GM18873 (cell line): ENCODE results near the gene STK24.

ENCODE experiments used
- ATAC-seq: cut with Tn5 transposase; IDR thresholded peaks from one replicate; pipeline ENCODE4 v1.9.1; 2021; ENCODE audit warnings: mild to moderate bottlenecking, moderate library complexity, moderate number of reproducible peaks; ENCODE audit not compliant: unreplicated experiment, low FRiP score

The STK24 gene

DNA sequence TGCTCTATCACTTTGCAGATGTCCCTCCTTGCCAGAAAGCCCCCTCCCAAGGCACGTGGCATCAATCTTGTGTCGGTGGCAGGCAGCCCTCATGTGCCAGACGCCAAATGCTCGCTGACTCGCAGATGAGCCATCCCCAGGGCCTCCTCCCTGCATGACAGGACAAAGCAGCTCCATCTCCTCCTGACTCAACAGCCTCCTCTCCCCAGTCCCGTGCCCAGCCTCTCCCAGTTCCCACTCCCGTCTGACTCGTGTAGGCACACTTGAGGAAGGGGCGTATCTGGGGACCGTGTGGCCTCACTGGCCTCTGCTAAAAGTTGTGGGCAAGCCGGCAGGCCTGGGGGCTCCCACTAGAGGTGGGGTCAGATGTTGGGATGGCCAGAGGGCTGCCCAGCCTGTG lies 133.6 kb downstream of the STK24 start:
- ATAC-seq: no peak

DNA sequence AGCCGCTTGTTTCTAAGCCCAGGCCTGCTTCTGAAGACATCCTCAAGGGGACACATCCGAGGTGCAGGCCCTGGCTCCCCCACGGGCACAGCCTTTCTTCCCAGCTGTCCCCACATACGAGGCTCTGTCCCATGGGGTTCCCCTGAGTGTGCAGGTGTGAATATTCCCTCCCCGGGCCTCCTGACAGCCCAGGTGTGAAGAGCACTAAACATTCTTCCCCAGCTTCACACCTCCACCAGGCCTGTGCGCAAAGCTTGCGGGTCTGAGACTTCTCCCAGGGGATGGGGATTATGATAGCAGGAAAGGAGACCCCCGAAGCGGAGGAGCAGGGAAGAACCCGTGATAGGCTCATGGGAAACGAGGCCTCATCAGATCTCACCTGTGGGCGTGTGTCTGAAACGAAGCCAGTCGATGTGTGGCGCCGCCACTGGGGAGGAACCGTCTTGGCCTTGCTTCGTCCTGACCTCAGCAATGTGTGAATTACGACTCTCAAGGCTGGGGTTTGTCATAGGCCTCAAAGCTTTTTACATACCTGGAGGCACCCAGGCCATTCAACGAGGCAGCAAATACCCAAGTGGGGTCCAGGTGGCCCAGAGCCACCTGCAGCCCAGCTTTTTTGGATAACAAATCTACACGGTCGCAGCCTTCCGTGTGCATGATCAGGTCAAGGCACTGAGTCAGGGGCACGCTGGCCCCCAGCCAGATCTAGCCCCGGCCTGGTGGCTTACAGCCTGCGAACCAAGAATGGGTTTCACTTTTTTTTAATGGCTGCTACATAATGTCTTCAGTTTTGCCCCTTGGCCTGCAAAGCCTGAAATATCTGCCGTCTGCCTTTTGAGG lies 134.3 kb downstream of the STK24 start:
- ATAC-seq: no peak

GRCh38 chr13:98441056-98441676 lies 135.7 kb downstream of the STK24 start:
- no peak for ATAC-seq

DNA sequence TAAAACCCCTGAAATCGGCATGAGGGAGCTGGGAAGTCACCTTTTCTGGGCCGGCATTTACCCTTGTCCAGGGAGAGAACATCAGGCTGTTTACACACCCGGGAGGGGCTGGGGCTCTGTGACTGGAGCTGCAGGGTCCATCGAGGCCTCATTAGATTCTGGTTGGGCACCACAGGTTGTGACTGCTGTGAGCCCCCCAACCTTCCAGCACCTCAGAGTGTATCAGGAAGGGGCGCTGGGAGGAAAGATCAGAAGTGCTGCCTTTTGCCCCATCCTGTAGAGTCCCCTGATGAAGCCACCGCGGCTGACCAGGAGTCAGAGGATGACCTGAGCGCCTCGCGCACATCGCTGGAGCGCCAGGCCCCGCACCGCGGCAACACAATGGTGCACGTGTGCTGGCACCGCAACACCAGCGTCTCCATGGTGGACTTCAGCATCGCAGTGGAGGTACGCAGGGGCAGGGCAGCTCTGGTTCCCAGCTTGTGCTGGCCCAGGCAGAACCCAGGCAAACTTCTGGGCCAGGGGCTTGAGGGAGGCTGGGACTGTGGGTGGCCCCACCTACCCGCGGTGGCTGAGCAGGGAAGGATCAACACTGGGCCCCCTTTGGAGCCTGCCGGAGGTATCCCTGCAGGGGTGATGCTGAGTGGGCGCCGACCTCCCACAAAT lies 136.4 kb downstream of the STK24 start:
- no peak for ATAC-seq

GRCh38 chr13:98439896-98440295 lies 137.0 kb downstream of the STK24 start:
- no peak for ATAC-seq

GRCh38 chr13:98439126-98439828 lies 137.6 kb downstream of the STK24 start:
- no peak for ATAC-seq

GRCh38 chr13:98438246-98439125 lies 138.4 kb downstream of the STK24 start:
- ATAC-seq: no peak

GRCh38 chr13:98436233-98436910 lies 140.5 kb downstream of the STK24 start:
- ATAC-seq: no peak

- no peak for ATAC-seq
Measured at GRCh38 chr13:98435376-98435775, 141.5 kb downstream of the STK24 start.

DNA sequence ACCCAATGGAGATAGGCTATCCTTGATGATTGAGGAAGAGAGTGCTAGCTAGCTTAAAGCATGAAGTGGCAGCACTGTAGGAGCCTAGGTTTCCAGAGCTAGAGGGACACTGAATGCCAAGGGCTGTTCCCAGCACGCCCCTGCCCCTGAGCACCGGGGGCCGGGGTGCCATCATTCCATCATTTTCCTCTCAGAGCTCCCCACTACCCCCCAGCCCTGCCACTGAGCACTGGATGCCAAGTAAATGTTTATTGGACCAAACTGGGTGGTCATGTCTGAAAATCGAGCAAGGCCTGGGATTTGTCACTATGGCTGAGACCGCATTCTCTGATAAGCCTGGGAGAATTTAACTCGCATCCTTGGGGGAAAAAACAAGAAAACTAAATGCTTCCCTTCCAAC lies 142.8 kb downstream of the STK24 start:
- ATAC-seq: no peak

GRCh38 chr13:98433654-98434053 lies 143.3 kb downstream of the STK24 start:
- no peak for ATAC-seq

- ATAC-seq: no peak
Measured at GRCh38 chr13:98432638-98433037, 144.3 kb downstream of the STK24 start.

DNA sequence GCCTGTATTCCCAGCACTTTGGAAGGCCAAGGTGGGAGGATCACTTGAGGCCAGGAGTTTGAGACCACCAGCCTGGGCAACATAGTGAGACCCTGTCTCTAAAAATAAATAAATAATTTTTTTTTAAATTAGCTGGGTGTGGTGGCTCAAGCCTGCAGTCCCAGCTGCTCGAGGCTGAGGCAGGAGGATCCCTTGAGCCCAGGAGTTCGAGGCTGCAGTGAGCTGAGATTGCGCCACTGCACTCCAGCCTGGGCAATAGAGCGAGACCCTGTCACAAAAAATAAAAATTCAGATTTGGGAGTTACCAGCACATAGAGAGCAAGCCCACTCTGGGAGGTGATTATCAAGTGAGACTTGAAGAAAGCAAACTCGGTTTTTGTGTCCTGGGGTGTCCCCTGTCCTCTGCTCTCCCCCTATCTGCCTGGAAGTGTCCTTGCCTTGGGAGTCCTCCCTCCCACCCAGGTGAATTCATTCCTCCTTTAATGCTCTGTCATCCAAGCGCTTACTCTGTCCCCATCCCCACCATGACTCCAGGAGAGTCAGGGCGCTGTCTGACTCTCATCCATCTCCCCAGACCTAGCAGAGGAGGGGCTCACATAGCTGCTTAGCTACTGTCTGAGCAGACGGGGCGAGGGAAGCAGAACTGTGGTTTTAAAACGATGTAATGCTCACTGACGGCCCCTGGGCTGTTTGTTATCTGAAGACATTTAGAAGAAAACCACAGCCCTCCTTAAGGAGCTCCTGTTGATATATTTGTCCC lies 146.8 kb downstream of the STK24 start:
- ATAC-seq: no peak

DNA sequence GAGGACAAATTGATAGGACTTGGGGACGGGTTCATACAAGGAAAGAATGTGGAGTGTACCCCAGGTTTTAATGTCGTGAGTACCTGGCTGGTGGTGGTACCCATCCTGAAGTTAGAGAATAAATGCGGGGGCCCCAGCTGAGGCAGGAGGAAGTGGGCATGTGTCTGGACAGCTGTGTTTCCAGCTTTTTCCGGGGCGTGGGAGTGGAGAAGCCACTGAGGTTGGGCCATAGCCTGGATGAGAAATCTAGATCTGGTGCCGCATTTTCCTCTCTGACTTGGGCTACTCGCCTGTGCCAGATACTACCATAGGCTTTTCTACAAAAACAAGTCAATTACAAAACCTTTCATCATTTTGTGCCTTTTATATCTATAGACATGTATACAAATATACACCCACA lies 147.4 kb downstream of the STK24 start:
- ATAC-seq: no peak

GRCh38 chr13:98429081-98429480 lies 147.8 kb downstream of the STK24 start:
- no peak for ATAC-seq

GRCh38 chr13:98428256-98428966 lies 148.5 kb downstream of the STK24 start:
- no peak for ATAC-seq

DNA sequence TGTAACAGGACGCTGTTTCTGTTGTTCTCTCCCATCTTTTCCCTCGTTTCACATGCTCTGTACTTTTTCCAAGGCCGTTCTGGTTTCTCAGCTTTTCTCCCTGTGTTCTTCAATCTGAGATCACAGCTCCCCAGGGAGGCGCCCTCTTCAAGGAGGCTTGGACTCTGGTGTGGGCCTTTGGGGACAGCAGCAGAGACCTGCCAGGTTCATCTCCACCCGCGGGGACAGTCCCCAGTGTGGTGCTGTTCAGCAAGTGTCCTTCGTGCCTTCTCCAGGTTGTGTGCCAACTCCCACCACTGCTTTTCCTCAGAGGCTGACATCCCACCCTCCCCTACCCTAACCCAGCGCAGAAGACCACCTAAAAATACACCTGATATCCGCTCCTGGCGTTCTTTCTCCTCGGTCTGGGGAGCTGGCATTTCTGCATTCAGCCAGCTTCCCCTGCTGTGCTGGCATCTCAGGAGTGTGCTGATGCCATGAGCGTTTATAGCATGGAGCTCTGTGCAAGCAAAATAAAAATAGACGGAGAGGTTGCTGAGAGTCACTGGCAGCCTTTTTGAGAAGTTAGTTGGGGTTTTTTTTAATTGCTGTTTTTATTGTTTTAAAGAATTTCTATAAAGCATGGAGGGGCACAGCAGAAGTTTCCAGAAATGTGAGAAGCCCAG lies 149.4 kb downstream of the STK24 start:
- no peak for ATAC-seq

GRCh38 chr13:98423417-98423816 lies 153.5 kb downstream of the STK24 start:
- ATAC-seq: no peak
